Kidney glomerular epithelial cell (primary cell): ENCODE results near the gene COL25A1.
"Not testable (repeated sequence)": the region's sequence is repeated elsewhere in the genome, so short reads cannot be mapped to it uniquely, and the experiment has no call there.

Experiments
- DNase-seq: peaks from one replicate; lab custom pipeline; 2025; lab: John Stamatoyannopoulos, UW

COL25A1 gene

DNA sequence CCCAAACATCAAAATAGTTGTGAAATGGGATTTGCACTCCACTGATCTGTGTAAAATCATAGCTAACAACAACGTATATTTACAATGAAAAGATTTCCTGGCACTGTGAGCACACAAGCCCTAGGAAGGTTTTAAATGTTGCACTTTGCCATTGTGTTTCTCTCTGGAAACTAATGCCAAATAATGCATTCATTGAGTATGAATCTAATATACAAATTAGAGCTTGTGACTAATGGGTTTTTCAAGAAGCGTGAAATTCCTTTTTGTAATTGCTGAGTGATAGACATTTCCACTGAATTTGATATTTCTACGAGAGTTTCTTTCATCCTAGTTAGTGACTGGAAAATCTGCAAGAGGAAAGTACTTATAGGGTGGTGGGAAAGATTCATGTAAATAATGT, 135.9 kb downstream of the COL25A1 start:
- no peak for DNase-seq

DNA sequence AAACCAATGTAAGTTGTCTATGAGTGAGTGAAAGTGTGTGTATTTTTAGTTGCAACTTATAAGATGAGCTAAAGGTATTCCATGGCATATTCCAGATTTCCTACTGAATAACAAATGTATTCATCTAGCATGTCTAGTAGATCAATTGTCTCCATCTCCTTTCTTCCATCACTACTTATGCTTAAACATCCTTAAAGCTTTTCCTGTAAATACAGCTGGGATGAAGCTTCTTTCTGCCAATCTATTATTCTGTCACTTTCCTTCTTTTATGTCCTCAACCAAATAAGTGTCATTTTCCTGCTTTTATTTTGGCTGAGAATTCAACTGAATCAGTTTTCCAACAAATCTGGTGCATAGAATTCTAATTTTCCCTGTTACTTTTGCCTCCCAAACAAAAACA, 136.3 kb downstream of the COL25A1 start:
- DNase-seq = no peak

DNA sequence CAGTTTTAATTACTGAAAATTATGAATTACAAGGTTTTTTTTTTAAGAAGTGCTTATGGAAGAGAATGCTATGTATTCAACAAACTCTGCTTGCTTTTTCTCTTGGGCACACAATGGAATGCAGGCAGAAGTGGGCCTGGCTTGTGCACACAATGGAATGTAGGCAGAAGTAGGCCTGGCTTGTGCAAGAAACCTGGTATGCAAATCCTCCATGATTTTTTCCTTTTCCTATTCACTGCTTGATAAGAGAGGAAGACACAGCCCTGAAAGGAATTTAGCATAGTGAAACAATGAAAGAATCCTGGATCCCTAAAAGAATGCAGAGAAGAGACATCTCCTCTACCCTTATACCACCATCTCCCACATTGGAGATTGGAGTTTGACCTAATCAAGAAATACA, 138.4 kb downstream of the COL25A1 start:
- peak; percentile 25 for DNase-seq

DNA sequence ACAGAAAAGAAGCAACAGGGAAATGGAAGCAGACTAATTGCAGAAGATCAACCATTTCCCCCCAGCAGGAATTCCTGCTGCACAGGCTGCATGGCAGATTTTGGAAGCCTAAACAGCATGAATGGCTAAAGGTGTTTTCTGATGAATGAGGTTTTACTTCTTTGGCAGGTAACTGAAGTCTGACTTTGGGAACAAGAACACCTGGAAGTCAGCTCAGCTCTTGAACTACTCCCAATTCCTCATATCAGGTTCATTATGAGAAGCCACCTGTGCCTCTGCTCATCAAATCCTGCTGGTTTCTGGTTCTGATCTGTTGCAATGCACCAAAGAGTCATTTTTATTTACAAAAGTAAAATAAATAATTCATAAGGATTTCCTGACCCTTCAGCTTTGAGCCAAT, 139.0 kb downstream of the COL25A1 start:
- no peak for DNase-seq

DNA sequence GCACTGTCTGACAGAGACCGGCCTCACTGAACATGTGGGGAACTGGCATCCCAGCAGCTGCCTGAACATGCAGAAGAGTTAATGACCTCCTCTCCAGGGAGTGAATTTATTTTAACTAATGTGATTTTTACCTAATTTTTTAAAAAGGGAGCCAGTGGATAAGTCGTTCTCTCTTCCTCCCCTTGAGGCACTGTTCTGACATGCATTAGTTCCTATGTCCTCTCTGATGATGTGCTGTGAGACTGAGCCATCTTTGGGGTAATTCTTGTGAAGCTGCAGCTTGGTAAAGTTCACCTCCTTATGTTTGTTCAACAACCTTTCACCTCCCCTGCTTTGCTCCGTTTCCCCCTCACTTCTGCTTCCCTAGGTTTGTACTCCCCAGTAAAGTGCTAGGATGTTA, 139.7 kb downstream of the COL25A1 start:
- DNase-seq = no peak

DNA sequence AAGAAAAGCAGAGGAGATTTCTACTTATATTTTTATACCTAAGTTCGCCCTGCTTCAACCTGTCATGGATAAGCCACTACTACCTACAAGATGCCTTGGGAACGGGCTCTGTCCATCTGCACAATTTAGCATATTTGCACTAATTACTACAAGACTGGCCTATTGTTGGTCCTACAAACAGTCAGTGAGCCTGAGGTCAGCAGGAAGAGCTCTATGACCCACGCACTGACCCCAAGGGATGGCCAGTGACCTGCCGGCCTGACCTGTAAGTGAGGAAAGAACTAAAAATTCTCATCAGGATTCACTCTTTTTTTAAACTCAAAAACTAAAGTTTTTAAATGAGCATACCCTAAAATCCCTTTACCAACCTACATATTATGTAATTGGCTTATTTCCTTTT, 142.0 kb downstream of the COL25A1 start:
- no peak for DNase-seq

DNA sequence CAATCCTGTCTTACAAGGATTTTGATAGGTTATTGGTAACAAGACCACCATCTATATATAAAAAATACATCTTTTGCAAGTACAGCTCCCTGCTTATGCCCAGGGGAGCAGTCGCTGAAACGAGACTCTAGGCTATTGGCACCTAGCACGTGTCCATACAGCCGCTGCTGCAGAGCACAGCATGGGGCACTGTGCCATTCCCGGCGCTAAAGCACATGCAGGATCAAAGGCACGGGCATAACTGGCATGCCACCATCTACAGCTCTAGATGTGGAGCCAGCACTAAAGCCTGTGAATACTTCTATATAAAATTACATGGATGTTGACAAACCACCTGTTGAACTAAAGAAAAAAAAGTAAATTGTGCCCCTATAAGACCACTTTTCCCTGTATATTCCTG, 144.8 kb downstream of the COL25A1 start:
- DNase-seq = no peak

DNA sequence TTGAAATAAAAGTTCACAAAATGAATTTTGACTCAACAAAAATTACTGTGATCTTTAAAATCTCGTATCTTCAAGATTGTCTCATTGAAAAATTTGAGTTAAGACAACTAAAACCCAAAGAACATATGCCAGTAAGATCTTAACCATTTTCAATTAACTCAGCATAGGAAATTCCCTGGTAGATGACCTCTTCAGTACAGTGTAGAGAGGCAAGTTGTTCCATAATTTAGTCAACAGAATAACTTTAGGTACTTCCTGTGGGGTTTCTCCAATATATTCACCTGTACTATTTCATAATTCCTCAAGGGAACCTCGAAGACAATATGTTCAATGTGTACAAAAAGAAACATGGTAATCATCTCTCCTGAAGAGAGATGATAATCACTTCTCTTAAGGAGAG, 145.3 kb downstream of the COL25A1 start:
- no peak for DNase-seq

DNA sequence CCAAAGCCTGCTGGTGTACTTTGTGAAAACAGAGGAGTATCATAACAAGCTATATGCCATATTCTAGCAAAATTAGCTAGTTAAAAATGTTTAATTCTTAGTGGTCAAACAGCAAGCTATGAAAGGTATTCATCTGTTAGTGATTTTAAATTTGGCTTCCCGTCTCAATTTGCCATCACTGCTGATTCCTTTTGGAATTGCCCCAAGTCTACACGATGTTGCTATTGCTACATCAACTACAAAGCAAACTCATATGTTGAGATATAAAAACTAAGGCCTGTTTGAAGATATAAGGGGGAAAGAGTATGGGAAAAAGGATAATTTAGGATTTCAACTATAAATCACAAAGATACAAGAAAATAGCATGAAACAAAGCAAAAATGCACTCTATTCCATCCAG, 146.1 kb downstream of the COL25A1 start:
- DNase-seq = no peak

DNA sequence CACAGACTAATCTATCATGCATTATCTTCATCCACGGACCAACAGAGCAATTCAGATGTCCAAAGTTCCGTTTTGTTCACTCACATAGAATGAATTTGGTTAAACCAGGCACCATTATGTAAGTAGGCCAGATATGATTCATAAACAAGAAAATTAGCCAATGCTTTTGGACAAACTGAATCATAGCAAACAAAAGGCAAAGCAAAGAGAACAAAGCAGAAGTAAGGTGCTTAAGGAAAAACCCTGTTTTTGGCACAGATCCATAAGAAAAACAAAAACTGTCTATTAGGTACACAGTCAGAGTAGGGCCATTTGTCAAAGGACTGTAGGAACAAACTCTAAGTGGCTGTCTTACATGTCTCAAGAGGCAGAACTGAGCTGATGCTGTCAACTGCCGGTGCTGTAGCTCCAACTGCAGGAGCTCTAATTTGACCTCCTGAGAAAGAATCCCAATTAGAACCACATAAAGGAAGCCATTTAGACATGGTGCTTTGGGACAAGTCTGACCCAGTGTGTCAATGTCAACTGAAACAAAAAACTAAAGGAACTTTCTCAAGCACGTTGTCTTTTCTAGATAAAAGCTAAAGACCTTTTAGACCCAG, 146.7 kb downstream of the COL25A1 start:
- no peak for DNase-seq

DNA sequence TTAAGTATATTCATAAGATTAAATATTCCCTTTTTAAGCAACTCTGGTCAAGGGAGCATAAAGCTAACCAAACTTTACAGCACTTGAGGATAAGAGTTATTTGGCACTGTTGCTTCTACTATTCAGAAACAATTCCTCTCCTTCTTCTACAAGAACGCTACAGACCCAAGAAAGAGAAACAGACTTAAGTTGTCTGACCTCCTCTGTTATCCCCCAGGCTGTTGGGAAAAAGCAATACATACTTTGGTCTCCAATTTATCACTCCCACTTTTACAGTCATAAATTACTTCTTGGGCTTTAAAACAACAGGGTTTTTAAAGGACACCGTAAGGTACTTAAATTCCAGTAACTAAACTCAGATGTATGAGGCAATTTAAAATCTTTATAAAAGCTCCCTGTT, 147.4 kb downstream of the COL25A1 start:
- DNase-seq = no peak

DNA sequence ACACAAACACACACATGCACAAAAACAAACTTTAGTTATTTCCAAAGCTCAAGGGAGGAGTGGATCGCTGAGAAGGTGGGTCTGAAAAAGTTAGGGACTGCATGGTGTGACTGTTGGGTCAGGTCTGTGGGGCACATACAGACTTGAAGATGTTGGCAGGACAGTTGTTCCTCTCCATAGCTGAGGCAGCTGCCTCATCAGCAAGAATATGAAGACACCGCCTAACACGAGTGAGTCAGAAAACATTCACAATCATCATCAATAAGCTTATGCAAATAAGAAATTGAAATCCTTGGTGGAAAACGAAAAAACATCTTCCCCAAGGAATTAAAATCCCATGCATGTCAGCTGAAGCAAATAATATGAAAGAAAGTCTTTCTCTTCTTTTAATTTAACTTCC, 148.0 kb downstream of the COL25A1 start:
- no peak for DNase-seq

DNA sequence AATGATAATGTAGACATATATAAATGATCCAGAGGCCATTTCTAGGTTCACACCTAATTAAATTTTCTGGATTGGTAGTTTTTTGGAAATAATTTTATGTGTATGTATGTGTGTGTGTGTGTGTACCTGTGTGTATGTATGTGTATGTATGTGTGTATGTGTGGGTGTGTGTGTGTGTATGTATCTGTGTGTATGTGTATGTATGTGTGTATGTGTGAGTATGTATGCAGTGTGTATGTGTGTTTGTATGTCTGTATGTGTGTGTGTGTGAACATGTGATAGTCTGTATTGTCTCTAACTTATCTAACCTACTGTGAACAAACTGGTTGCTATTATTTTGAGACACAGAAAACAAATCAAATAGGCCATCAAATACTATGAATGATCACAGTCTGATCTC, 152.6 kb downstream of the COL25A1 start:
- DNase-seq = no peak

DNA sequence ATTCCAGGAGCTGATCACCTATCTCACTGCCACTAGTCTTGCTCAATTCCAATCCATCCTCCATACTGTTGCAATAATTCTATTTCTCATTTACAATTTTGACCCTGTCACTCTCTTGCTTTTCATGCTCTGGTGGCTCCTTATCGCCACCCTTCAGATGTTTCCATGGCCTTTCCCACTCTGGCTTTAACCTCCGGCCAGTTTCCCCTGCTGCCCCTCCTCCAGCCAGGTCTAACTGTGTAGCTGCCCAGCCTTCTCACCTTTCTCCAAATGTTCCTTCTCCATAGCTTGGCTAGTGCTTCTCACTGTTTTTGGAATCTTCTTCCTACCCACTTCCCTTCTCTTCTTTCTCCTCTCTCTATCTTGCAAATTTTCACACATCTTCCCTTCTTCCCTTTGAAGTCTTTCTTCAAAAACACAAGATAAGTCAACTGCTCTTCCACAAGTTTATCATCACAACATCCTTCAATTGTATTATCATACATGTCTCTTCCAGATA, 153.8 kb downstream of the COL25A1 start:
- DNase-seq = no peak

DNA sequence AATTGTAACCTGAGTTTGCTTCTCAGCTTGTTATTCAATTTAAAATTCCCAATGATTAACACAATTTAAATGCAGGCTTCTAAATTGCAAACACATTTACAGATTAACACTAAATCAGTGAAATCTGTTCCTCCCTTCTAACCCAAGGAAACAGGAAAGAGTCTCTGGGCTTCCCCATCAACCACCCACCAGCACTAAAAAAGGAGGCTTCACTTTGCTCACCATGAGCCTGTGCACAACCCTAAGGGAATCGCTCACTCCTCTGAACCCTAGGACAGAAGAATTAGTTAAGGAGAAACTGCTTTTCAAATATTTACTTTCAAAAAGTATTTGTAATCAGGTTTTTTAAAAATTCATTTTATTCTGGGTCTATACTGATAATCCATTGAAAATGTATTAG, 155.3 kb downstream of the COL25A1 start:
- no peak for DNase-seq

DNA sequence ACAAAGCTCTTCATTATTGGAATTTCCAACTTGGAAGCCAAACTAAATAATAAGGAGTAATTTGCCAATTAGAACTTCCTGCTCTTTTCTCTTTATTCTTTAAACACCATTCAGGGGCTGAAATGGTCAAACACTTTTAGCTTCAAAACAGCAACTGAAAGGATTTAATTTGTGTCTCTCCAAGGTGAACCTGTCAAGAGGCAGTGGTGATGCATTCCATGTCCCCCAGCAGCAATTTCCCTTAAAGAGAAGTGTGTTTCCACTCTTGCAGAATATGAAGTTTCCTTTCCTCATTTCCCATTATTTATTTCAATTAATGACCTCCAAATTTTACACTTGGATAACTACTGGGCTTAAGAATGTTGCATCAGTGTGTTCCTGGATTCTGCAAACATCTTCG, 156.0 kb downstream of the COL25A1 start:
- DNase-seq = no peak

DNA sequence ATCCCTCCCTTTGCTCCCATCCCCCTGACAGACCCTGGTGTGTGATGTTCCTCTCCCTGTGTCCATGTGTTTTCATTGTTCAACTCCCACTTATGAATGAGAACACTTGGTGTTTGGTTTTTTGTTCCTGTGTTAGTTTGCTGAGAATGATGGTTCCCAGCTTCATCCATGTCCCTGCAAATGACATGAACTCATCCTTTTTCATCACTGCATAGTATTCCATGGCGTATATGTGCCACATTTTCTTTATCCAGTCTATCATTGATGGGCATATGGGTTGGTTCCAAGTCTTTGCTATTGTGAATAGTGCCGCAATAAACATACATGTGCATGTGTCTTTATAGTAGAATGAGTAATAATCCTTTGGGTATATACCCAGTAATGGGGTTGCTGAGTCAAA, 164.3 kb downstream of the COL25A1 start:
- DNase-seq = not testable (repeated sequence)

DNA sequence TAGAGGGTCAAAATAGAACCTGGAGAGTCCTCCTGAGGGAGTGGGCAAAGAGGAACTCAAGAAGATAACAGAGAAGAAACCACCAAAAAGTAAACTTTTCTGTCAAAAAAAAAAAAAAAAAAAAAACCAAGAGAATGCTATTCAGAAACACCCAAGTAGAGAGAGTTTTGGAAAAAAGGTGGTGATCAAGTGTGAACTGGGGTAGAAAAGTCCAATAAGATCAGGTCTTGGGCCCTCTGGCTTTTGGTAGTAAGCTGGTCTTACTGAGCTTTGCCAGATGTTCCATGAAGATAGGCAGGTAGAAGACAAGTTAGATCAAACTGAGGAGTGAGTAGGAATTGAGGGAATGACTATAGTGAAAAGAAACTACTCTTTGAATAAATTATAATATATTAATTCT, 167.5 kb downstream of the COL25A1 start:
- no peak for DNase-seq

DNA sequence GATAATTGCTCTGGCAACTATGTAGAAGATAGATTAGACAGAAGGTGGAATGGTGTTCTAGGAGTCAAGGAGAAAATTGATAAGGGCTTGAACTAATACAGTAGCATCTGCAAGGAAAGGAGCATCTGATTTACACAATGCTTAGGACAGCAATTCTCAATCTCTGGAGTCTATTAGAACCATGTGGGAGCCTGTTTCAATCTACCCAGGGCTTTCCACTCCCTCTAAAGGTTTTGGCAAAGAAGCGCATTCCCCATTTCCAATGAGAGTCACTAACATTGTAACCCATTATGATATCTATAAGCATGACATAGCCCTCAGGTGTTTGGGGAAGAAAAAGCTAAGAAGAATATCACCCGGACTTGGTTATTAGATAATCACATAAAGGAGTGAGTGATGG, 168.2 kb downstream of the COL25A1 start:
- no peak for DNase-seq

DNA sequence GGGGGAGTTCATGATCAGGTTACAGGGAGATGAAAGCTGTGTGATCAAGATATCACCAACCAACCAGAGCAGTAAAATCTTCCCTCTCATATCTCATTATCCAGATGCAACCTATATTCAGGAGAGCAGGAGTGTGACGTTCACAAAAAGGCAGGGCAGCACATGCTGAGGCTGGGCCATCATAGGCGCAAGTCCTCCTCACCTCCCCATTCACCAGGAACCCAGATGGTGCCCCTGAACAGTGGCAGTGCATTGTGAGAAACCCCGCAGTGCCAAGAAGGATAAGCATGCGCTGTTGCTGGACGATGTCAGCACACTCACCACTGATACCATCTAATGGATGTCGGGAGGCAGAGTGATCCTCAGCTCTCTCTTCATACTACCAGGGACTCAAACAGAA, 170.9 kb downstream of the COL25A1 start:
- no peak for DNase-seq

DNA sequence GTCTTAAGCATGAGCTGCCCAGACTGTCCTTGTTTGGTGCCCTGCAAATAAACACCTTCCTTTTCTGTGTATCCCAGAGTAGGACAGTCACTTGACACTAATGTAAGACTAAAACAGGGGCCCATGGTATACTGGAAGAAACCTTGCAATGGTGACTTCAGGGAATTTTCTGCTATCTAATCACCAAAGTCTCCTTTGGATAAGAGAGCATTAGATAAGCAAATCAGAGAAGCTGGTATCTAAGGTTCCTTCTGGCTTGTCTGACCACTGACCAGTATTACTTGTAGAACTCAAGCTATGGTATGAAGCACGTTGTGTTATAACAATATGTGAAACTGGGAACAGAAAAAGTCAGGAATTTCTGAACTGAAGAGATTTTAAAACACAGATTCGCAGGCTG, 173.9 kb downstream of the COL25A1 start:
- DNase-seq = no peak

DNA sequence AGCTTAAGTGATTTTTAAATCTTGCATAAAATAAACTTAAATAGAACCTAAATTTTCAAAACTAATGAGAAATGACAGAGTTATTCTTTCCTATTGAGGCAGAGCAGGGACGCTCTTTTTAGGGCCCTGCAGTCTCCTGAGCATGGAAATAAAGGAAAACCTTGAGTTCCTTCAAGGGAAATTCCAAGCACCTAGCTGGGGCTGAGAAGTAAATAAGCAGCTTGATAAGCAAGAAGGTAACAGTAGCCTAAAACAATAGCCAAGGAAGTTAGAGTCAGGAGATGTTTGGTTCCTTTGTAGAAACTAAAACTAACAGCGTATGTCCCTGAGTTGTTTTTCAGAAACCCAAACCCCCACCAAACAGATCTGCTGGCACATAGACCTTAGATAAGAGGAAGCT, 174.6 kb downstream of the COL25A1 start:
- no peak for DNase-seq

DNA sequence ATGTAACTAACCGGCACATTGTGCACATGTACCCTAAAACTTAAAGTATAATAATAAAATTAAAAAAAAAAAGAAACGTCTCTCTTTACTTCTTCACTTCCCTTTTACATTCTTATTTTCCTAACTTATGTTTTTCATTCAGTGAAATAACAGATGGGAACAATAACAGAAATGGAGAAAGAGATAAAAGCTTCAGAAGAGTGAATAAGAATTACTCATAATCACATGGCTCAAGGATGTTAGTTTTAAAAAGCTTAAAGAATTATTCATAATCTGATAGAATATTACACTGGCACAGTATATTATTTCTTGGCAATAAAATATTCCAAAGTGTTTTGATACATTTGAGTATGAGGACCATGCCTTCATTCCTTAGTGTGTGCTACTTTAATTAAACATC, 175.6 kb downstream of the COL25A1 start:
- DNase-seq = no peak

DNA sequence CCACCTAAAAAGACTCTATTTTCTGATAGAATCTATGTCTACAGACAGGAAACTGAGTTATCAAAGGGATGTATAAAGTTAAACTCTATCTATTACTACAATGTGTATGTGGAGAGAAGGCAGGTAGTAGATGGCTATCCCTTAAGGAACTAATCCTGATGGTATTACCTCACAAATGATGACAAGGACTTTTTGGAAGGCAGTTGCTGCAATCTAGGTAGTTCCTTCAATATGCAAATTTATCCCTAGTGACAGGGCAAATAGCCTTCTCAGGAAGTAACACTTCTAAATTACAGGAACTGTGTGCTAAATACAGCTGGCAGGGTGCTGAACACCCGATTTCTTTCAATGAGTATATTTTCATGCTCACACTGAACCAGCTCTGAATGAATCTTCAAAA, 177.4 kb downstream of the COL25A1 start:
- no peak for DNase-seq

DNA sequence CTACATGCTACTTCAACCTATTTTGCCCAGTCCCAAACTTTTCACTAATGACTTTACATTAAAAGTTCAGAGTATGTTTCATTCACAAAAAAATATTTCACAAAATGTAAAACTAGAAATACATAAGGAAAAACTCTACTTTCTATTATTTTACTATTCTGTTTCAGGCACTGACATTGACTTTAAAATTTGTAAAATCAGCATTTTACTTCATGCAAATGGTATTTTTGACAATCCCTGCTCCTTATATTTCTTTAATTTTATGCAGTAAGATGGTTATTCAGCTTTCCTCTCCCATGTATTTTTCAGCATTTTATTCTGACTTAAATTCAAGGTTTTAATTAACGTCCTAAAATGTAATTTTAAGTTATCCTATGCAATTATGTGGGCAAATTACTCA, 178.5 kb downstream of the COL25A1 start:
- DNase-seq = no peak
